ENCODE measurements around the gene SLC66A1. TPM values are rescaled to one million over a fixed set of nuclear protein-coding genes. Genes with fewer than 3 reads are reported as not detected.

The SLC66A1 gene
- total RNA-seq, 2 donors from 2014 or later = 11.4 to 12.0 TPM

DNA sequence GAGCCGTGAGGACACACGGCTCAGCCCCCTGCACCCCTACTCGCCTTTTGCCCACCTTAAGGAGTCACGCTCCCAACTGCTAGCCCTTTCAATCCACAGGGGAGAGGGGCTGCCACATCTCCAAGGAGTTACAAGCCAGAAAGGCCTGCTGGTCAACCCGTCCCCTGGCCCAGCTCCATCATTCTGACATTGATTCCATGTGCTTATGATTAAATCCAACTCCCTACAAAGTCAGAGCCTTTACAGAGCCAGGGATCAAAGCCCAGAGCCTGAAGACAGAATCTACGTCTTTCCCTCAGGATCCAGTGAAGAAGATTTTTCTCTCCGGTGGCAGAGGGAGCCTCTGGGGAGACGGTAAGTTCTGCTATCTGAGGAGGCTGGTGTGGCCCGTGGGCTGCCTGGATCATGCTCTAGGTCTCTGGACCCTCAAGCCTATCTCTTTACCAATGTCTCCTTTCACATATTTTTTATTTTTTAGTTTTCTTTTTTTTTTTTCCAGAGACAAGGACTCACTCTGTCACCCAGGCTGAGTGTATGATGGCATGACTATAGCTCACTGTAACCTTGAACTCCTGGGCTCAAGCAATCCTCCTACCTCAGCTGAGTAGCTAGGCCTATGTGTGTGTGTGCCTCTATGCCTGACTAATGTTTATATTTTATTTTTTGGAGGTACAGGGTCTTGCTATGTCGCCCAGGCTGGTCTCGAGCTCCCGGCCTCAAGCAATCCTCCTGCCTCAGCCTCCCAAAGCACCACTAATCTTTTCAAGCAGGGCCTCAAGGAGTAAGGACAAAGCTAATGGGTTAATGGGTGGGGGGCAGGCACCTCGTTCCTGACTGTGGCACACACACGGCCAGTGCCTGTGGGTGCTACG lies 61.3 kb downstream of the SLC66A1 start:
- TF ChIP-seq, protein P1, sequence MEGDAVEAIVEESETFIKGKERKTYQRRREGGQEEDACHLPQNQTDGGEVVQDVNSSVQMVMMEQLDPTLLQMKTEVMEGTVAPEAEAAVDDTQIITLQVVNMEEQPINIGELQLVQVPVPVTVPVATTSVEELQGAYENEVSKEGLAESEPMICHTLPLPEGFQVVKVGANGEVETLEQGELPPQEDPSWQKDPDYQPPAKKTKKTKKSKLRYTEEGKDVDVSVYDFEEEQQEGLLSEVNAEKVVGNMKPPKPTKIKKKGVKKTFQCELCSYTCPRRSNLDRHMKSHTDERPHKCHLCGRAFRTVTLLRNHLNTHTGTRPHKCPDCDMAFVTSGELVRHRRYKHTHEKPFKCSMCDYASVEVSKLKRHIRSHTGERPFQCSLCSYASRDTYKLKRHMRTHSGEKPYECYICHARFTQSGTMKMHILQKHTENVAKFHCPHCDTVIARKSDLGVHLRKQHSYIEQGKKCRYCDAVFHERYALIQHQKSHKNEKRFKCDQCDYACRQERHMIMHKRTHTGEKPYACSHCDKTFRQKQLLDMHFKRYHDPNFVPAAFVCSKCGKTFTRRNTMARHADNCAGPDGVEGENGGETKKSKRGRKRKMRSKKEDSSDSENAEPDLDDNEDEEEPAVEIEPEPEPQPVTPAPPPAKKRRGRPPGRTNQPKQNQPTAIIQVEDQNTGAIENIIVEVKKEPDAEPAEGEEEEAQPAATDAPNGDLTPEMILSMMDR (IDR thresholded peaks at IDR 0.05) = no peak
- peaks cover 0 to 25% of the 10 kb centered on the region in 2 donors for H3K4me1 ChIP-seq (ENCODE audit: control insufficient read depth in 1 of 2, low read depth in 2 of 2)
- H3K27ac ChIP-seq = no peak overlapping the region
- no peak overlapping the region for H3K4me3 ChIP-seq
- DNase-seq (ENCODE audit: low spot score) (no peak), ATAC-seq (ENCODE audit: insufficient number of reproducible peaks, low FRiP score, low read depth) (no peak)
- H3K27me3 ChIP-seq (replicated peaks; ENCODE audit: insufficient read depth) = no peaks in the 10 kb centered on the region
- peaks cover 38% of the 10 kb centered on the region for H3K36me3 ChIP-seq
- H3K9me3 ChIP-seq = no peaks in the 10 kb centered on the region

DNA sequence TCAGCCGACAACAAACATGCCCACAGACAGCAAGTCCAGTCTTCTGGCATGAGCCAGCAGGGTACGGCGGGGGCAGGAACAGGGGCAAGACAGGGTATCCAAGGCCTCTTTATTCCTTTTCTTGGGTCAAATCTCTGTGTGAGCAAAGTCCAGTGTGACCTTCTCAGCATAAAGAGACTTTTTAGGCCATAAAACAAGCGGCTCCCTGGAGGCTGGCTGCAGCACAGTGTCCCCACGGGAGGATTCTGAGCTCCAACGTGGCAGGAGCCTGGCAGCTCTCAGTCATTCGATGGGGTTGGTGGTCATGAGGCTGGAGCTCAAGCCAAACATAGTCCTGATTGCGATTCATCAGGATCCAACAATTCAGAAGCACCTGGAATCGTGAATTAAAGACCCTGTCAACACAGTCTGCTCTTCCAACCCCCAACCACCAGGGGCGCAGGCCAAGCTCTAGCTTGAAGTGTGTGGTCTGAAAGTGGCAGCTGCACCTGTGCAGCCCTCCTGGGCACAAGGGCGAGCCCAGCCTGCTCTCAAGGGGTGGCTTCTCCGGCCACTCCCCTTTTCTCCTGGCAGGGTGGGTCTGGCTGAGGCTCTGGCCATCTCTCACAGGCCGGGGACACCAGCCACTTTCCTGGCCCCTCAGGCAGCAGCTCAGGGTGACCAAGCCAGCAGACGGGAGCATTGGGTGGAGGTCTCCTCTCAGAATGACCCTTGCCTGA lies 62.1 kb downstream of the SLC66A1 start:
- no peak for ATAC-seq (ENCODE audit: insufficient number of reproducible peaks, low FRiP score, low read depth)
- H3K9me3 ChIP-seq = no peaks in the 10 kb centered on the region
- DNase-seq (ENCODE audit: low spot score) = no peak
- H3K36me3 ChIP-seq = peaks cover 39% of the 10 kb centered on the region
- peaks cover 0 to 22% of the 10 kb centered on the region in 2 donors for H3K4me1 ChIP-seq (ENCODE audit: control insufficient read depth in 1 of 2, low read depth in 2 of 2)
- H3K27ac ChIP-seq = no peak overlapping the region
- TF ChIP-seq, protein P1 (IDR thresholded peaks at IDR 0.05) = peak; percentile 13
- no peaks in the 10 kb centered on the region for H3K27me3 ChIP-seq (replicated peaks; ENCODE audit: insufficient read depth)
- H3K4me3 ChIP-seq = no peak overlapping the region

DNA sequence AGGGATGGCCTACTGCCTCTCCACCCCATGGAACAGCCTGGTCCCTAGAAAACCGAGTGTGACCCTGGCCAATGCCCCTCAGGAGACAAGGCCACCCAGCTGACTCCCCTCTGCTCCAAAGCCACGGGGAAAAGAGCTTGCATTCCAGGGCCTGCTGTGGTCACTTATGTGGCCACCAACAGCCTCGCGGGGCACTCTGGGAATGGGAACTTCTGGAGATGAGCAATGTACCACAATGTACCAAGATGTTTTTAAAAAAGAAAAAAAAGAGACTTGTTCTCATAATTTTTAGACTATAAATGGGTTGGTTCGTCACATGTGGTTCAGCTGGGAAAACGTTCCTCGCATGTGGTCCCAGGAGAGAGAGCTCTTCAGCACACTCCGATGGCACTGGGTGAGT lies 62.8 kb downstream of the SLC66A1 start:
- peaks cover 39% of the 10 kb centered on the region for H3K36me3 ChIP-seq
- no peak for ATAC-seq (ENCODE audit: insufficient number of reproducible peaks, low FRiP score, low read depth)

DNA sequence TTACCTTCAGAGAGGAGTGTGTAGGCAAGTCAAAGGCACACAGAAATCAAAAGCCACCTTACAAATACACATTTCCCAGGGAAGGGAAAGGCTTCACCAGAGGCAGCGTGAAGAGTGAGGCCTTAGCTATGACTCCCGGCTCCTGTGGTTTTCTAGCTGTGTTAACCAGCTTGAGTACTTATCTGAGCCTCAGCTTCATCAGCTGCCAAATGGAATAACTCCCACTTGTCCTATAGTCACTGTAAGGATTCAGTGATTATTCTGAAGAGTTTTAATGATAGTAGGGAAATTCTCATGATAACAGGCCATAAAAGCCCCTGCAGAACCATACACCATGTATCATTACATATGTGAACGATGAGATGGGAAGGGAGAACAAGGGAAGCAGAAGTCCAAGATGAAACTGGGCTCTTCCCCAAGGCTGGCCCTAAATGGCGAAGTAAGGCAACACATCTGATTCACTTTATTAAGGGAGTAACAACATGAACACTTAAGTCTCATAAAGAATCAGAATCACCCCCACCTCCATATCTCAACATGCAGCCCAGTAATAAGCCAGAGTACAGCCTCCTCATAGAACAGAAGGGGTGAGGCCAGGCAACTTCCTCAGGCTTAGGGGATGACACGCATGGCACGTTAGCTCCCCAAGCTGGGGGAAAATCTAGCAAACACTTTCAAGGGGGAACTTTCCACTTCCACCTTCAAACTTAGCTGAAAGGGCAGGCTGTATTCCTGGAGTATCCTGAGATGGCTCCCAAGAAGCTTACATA lies 63.7 kb downstream of the SLC66A1 start:
- TF ChIP-seq, protein P1 (IDR thresholded peaks at IDR 0.05) = no peak
- ATAC-seq (ENCODE audit: insufficient number of reproducible peaks, low FRiP score, low read depth) (no peak), DNase-seq (ENCODE audit: low spot score) (no peak)
- Histone ChIP-seq H3K27me3 (replicated peaks; ENCODE audit: insufficient read depth) (no peaks in the 10 kb centered on the region), H3K4me1 (ENCODE audit: control insufficient read depth in 1 of 2, low read depth in 2 of 2) (peaks cover 0 to 11% of the 10 kb centered on the region in 2 donors), H3K9me3 (no peaks in the 10 kb centered on the region), H3K4me3 (no peak overlapping the region), H3K36me3 (peaks cover 39% of the 10 kb centered on the region), H3K27ac (no peak overlapping the region)

More for the DNA sequence above, 62.8 kb downstream of the SLC66A1 start:
- H3K4me1 ChIP-seq (ENCODE audit: control insufficient read depth in 1 of 2, low read depth in 2 of 2) = peaks cover 0 to 15% of the 10 kb centered on the region in 2 donors
- no peak overlapping the region for H3K4me3 ChIP-seq
- H3K9me3 ChIP-seq = no peaks in the 10 kb centered on the region
- no peak for DNase-seq (ENCODE audit: low spot score)
- TF ChIP-seq, protein P1 (IDR thresholded peaks at IDR 0.05) = no peak
- no peaks in the 10 kb centered on the region for H3K27me3 ChIP-seq (replicated peaks; ENCODE audit: insufficient read depth)
- H3K27ac ChIP-seq = no peak overlapping the region
